HG03045 (cell line): ENCODE data around the gene DYNC1H1.
A peak's percentile ranks its signal among the peaks of the same experiment; 100 is the strongest.

Experiments used
- ATAC-seq: cut with Tn5 transposase; IDR thresholded peaks from one replicate; pipeline ENCODE4 v1.9.1; 2021; ENCODE audit warnings: mild to moderate bottlenecking, moderate library complexity; ENCODE audit not compliant: unreplicated experiment

DYNC1H1 gene

GRCh38 chr14:101964297-101965180 lies at the start of gene DYNC1H1:
Gene DYNC1H1, plus strand, starts transcription at chr14:101964573. Its CDS starts 119 bp downstream, at chr14:101964692.
- ATAC-seq: peak; percentile 80

- no peak for ATAC-seq
Measured at GRCh38 chr14:101915871-101916815, 48.2 kb upstream of the DYNC1H1 start.

GRCh38 chr14:101916816-101917412 lies 47.5 kb upstream of the DYNC1H1 start:
- ATAC-seq: no peak

- no peak for ATAC-seq
Measured at GRCh38 chr14:101917413-101918017, 46.9 kb upstream of the DYNC1H1 start.

GRCh38 chr14:101918065-101918989 lies 46.0 kb upstream of the DYNC1H1 start:
- ATAC-seq: no peak

- ATAC-seq: no peak
Measured at GRCh38 chr14:101920271-101920670, 44.1 kb upstream of the DYNC1H1 start.

GRCh38 chr14:101922866-101923265 lies 41.5 kb upstream of the DYNC1H1 start:
- no peak for ATAC-seq

- ATAC-seq: no peak
Measured at GRCh38 chr14:101925152-101925551, 39.2 kb upstream of the DYNC1H1 start.

- ATAC-seq: no peak
Measured at GRCh38 chr14:101926085-101926484, 38.3 kb upstream of the DYNC1H1 start.

- no peak for ATAC-seq
Measured at GRCh38 chr14:101926620-101927019, 37.8 kb upstream of the DYNC1H1 start.

GRCh38 chr14:101927859-101928258 lies 36.5 kb upstream of the DYNC1H1 start:
- no peak for ATAC-seq

- ATAC-seq: no peak
Measured at GRCh38 chr14:101928415-101928841, 35.9 kb upstream of the DYNC1H1 start.

GRCh38 chr14:101929096-101929495 lies 35.3 kb upstream of the DYNC1H1 start:
- no peak for ATAC-seq

- ATAC-seq: no peak
Measured at GRCh38 chr14:101929946-101930345, 34.4 kb upstream of the DYNC1H1 start.

GRCh38 chr14:101932673-101933072 lies 31.7 kb upstream of the DYNC1H1 start:
- ATAC-seq: no peak

- ATAC-seq: no peak
Measured at GRCh38 chr14:101933209-101933608, 31.2 kb upstream of the DYNC1H1 start.

GRCh38 chr14:101934601-101935150 lies 29.7 kb upstream of the DYNC1H1 start:
- no peak for ATAC-seq

- ATAC-seq: no peak
Measured at GRCh38 chr14:101937926-101938767, 26.2 kb upstream of the DYNC1H1 start.
